NT2/D1 (cell line): ENCODE measurements around the gene HES1.

ENCODE experiments used
- DNase-seq: peaks from one replicate; pipeline ENCODE4 v3.0.0-alpha.2; 2011; ENCODE audit warnings: low read depth, low spot score
- H3K27me3 ChIP-seq: 2 replicates; pipeline ENCODE4 v1.6.0; 2011; ENCODE audit warnings: mild to moderate bottlenecking; ENCODE audit not compliant: insufficient read length, insufficient read depth
- H3K36me3 ChIP-seq: 2 replicates; pipeline ENCODE4 v1.6.1; 2011; ENCODE audit warnings: mild to moderate bottlenecking, low read length, mixed read lengths; ENCODE audit not compliant: insufficient read depth, insufficient read length
- H3K4me1 ChIP-seq: 2 replicates; pipeline ENCODE4 v1.5.1; 2011; ENCODE audit not compliant: insufficient read depth, insufficient read length
- H3K4me3 ChIP-seq: 2 replicates; pipeline ENCODE4 v1.5.1; 2011; ENCODE audit warnings: low read depth; ENCODE audit not compliant: insufficient read length
- H3K9ac ChIP-seq: 2 replicates; pipeline ENCODE4 v1.6.0; 2011; ENCODE audit warnings: low read depth; ENCODE audit not compliant: insufficient read length
- H3K9me3 ChIP-seq: 2 replicates; pipeline ENCODE4 v1.5.1; 2011; ENCODE audit warnings: mild to moderate bottlenecking, low read length; ENCODE audit not compliant: insufficient read depth
- SUZ12 ChIP-seq: IDR thresholded peaks from 2 replicates; pipeline ENCODE4 v1.6.1; 2011; ENCODE audit not compliant: insufficient read length, insufficient read depth; ENCODE audit errors: extremely low read depth
- YY1 ChIP-seq: IDR thresholded peaks from 2 replicates; pipeline ENCODE4 v1.6.1; 2011; ENCODE audit not compliant: insufficient read length, insufficient read depth
- ZNF274 ChIP-seq: IDR thresholded peaks from 2 replicates; pipeline ENCODE4 v1.6.1; 2011; ENCODE audit warnings: mild to moderate bottlenecking, low read depth, low read length

The HES1 gene

GRCh38 chr3:194184801-194185200, 48.9 kb downstream of the HES1 start:
- TF ChIP-seq ZNF274: no peak
- H3K36me3 ChIP-seq: no peaks in the 10 kb centered on the region
- peaks cover 1% of the 10 kb centered on the region for H3K4me1 ChIP-seq
- H3K9me3 ChIP-seq: no peaks in the 10 kb centered on the region
- H3K9ac ChIP-seq: no peak overlapping the region
- H3K4me3 ChIP-seq: no peak overlapping the region
- no peaks in the 10 kb centered on the region for H3K27me3 ChIP-seq
- DNase-seq: no peak

GRCh38 chr3:194185221-194185620, 49.3 kb downstream of the HES1 start:
- no peaks in the 10 kb centered on the region for H3K27me3 ChIP-seq
- H3K9ac ChIP-seq: no peak overlapping the region
- H3K4me1 ChIP-seq: peaks cover 1% of the 10 kb centered on the region
- no peaks in the 10 kb centered on the region for H3K36me3 ChIP-seq
- H3K9me3 ChIP-seq: no peaks in the 10 kb centered on the region
- no peak for TF ChIP-seq ZNF274
- no peak for TF ChIP-seq YY1
- TF ChIP-seq SUZ12: no peak
- no peak overlapping the region for H3K4me3 ChIP-seq
- no peak for DNase-seq

- H3K27me3 ChIP-seq: no peaks in the 10 kb centered on the region
These were observed 51.4 kb downstream of the HES1 start for GRCh38 chr3:194187233-194187944.

More at GRCh38 chr3:194187233-194187944, 51.4 kb downstream of the HES1 start:
- H3K9me3 ChIP-seq: no peaks in the 10 kb centered on the region
- H3K9ac ChIP-seq: no peak overlapping the region
- no peak for DNase-seq
- H3K4me3 ChIP-seq: no peak overlapping the region
- no peaks in the 10 kb centered on the region for H3K36me3 ChIP-seq
- peaks cover 1% of the 10 kb centered on the region for H3K4me1 ChIP-seq
- TF ChIP-seq SUZ12: no peak
- no peak for TF ChIP-seq ZNF274
- TF ChIP-seq YY1: no peak
